ENCODE measurements around the gene BEGAIN. TPM values are rescaled to one million over a fixed set of nuclear protein-coding genes. Genes with fewer than 3 reads are reported as not detected.

The BEGAIN gene
- total RNA-seq, 4 donors from 2014 or later: 0.22 to 1.3 (median 0.50) TPM; not detected in 1

GRCh38 chr14:100608586-100609330 is 21.5 kb upstream of the BEGAIN start:
- 83 to 85% methylated on average over 10 to 19 of the region's 19 CpGs for WGBS, 2 donors
- H3K9me3 ChIP-seq: no peaks in the 10 kb centered on the region
- no peaks in the 10 kb centered on the region for H3K27me3 ChIP-seq
- no peak overlapping the region for H3K27ac ChIP-seq
- no peak for DNase-seq
- H3K36me3 ChIP-seq: no peaks in the 10 kb centered on the region
- no peak for TF ChIP-seq POLR2A (IDR thresholded peaks at IDR 0.05)
- TF ChIP-seq, protein P1, sequence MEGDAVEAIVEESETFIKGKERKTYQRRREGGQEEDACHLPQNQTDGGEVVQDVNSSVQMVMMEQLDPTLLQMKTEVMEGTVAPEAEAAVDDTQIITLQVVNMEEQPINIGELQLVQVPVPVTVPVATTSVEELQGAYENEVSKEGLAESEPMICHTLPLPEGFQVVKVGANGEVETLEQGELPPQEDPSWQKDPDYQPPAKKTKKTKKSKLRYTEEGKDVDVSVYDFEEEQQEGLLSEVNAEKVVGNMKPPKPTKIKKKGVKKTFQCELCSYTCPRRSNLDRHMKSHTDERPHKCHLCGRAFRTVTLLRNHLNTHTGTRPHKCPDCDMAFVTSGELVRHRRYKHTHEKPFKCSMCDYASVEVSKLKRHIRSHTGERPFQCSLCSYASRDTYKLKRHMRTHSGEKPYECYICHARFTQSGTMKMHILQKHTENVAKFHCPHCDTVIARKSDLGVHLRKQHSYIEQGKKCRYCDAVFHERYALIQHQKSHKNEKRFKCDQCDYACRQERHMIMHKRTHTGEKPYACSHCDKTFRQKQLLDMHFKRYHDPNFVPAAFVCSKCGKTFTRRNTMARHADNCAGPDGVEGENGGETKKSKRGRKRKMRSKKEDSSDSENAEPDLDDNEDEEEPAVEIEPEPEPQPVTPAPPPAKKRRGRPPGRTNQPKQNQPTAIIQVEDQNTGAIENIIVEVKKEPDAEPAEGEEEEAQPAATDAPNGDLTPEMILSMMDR (IDR thresholded peaks at IDR 0.05): no peak
- H3K4me1 ChIP-seq: no peaks in the 10 kb centered on the region
- no peak overlapping the region for H3K4me3 ChIP-seq (replicated peaks in 1 of 3)
- intact Hi-C loops (cut with DNase I): no loop called here

DNA sequence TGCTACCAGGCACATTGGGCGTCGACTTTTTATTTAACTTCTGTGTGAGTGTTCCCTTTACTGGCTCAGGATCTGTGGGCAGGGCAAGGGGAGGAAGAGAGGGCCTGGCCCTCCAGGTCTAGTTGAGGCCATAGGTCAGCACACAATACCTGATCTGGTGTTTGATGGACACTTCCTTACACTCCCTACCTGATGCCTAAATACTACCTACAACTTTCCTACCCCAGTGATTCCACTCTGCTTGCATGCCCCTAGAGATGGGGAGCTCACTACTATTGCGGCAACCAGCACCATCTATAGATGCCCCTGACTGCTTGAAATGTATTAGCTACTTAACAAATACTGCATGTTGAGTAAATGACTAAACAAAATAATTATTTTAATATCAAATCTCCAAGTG is 20.8 kb upstream of the BEGAIN start:
- 98 to 100% methylated on average over 3 of the region's 3 CpGs for WGBS, 2 donors
- H3K4me1 ChIP-seq: no peaks in the 10 kb centered on the region
- H3K36me3 ChIP-seq: no peaks in the 10 kb centered on the region
- no peak for DNase-seq
- H3K27me3 ChIP-seq: no peaks in the 10 kb centered on the region
- intact Hi-C loops (cut with DNase I): no loop called here
- no peak overlapping the region for H3K4me3 ChIP-seq (replicated peaks in 1 of 3)
- no peak for TF ChIP-seq POLR2A (IDR thresholded peaks at IDR 0.05)
- TF ChIP-seq, protein P1 (IDR thresholded peaks at IDR 0.05): no peak
- H3K27ac ChIP-seq: no peak overlapping the region
- H3K9me3 ChIP-seq: no peaks in the 10 kb centered on the region

- H3K27me3 ChIP-seq: no peaks in the 10 kb centered on the region
- H3K27ac ChIP-seq: no peak overlapping the region
- no peak for TF ChIP-seq POLR2A (IDR thresholded peaks at IDR 0.05)
- TF ChIP-seq, protein P1 (IDR thresholded peaks at IDR 0.05): no peak
- no peak for DNase-seq
- no peaks in the 10 kb centered on the region for H3K4me1 ChIP-seq
- intact Hi-C loops (cut with DNase I): no loop called here
- 95 to 97% methylated on average over 7 to 10 of the region's 10 CpGs for WGBS, 2 donors
- H3K36me3 ChIP-seq: no peaks in the 10 kb centered on the region
- no peaks in the 10 kb centered on the region for H3K9me3 ChIP-seq
- H3K4me3 ChIP-seq (replicated peaks in 1 of 3): no peak overlapping the region
Observed at GRCh38 chr14:100607611-100607956, 20.4 kb upstream of the BEGAIN start.

GRCh38 chr14:100606687-100607610 is 19.7 kb upstream of the BEGAIN start:
- H3K27ac ChIP-seq: no peak overlapping the region
- intact Hi-C loops (cut with DNase I): no loop called here
- H3K4me1 ChIP-seq: no peaks in the 10 kb centered on the region
- WGBS, 2 donors: 89 to 90% methylated on average over 15 of the region's 15 CpGs
- no peaks in the 10 kb centered on the region for H3K9me3 ChIP-seq
- TF ChIP-seq, protein P1 (IDR thresholded peaks at IDR 0.05): no peak
- no peak for TF ChIP-seq POLR2A (IDR thresholded peaks at IDR 0.05)
- H3K36me3 ChIP-seq: no peaks in the 10 kb centered on the region
- no peaks in the 10 kb centered on the region for H3K27me3 ChIP-seq
- no peak overlapping the region for H3K4me3 ChIP-seq (replicated peaks in 1 of 3)
- DNase-seq: no peak

Measured in thyroid gland (tissue), 4 donors.